ENCODE data around the gene AJAP1.

DNA sequence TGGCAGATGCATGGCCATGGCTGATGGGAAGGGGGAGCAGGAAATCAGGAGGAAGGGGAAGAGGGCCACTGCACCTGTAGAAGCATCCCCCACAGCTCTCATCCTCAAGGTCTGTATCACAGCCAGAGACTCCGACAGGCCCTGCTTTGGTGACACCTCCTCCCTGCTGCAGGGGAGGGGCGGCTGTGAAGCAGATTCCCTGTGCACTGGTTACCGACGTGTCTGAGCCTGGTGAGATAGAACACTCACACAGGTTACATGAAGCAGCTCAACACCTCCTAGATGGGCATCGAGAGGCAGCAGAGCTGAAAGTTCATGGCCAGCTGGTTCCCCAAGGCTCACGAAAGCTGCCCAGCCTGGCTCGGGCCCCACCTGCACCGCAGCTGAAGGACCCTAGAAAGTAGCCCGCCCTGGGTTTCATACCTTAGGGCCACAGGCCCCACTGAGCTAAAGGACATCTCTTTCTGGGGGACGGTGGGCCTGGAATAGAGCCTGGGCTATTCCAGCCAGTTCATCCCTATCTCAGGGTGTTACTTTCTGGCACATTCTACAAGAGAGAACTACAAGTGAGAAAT lies 30.2 kb upstream of the AJAP1 start:
- no peak for TF ChIP-seq EZH2 (optimal IDR thresholded peaks at IDR 0.05; ENCODE audit: low read depth, low read length)
- no peak for TF ChIP-seq EZH2phosphoT487 (IDR thresholded peaks at IDR 0.05; ENCODE audit: low read length)

Measured in MM.1S (cell line).